ENCODE data around the gene OR56A1.
"Not testable (repeated sequence)": the region's sequence is repeated elsewhere in the genome, so short reads cannot be mapped to it uniquely, and the experiment has no call there.

OR56A1 gene

GRCh38 chr11:6030708-6031405 is at the start of gene OR56A1:
Gene OR56A1 (minus strand): TSS chr11:6030758. CDS start chr11:6027692, 3,066 bp downstream.
- no peak for DNase-seq

GRCh38 chr11:6079463-6079862 is 48.9 kb upstream of the OR56A1 start:
- no peak for DNase-seq

- no peak for DNase-seq
Observed at GRCh38 chr11:6077723-6078122, 47.2 kb upstream of the OR56A1 start.

GRCh38 chr11:6076443-6076842 is 45.9 kb upstream of the OR56A1 start:
- not testable (repeated sequence) for DNase-seq

- DNase-seq = no peak
Observed at GRCh38 chr11:6067502-6067901, 36.9 kb upstream of the OR56A1 start.

- no peak for DNase-seq
Observed at GRCh38 chr11:6062691-6063358, 32.3 kb upstream of the OR56A1 start.

GRCh38 chr11:6061475-6061874 is 30.9 kb upstream of the OR56A1 start:
- no peak for DNase-seq

GRCh38 chr11:6057452-6057851 is 26.9 kb upstream of the OR56A1 start:
- no peak for DNase-seq

- DNase-seq = no peak
Observed at GRCh38 chr11:6055569-6055968, 25.0 kb upstream of the OR56A1 start.

- no peak for DNase-seq
Observed at GRCh38 chr11:6052374-6052773, 21.8 kb upstream of the OR56A1 start.

GRCh38 chr11:6040874-6041273 is 10.3 kb upstream of the OR56A1 start:
- no peak for DNase-seq

GRCh38 chr11:6027501-6027900 is 3.1 kb downstream of the OR56A1 start:
- DNase-seq = no peak

GRCh38 chr11:6025056-6025455 is 5.5 kb downstream of the OR56A1 start:
- DNase-seq = no peak

- no peak for DNase-seq
Observed at GRCh38 chr11:6022956-6023355, 7.6 kb downstream of the OR56A1 start.

- DNase-seq = no peak
Observed at GRCh38 chr11:6013042-6013441, 17.5 kb downstream of the OR56A1 start.

GRCh38 chr11:6012035-6012668 is 18.4 kb downstream of the OR56A1 start:
- DNase-seq = no peak

- DNase-seq = no peak
Observed at GRCh38 chr11:6006846-6007245, 23.7 kb downstream of the OR56A1 start, which contains the start of gene OR56A4. Gene OR56A4 (minus strand): TSS chr11:6006946. CDS start chr11:6002992, 3,954 bp downstream.

GRCh38 chr11:6006395-6006794 is 24.2 kb downstream of the OR56A1 start:
- no peak for DNase-seq

GRCh38 chr11:6002202-6002699 is 28.3 kb downstream of the OR56A1 start:
- no peak for DNase-seq

- DNase-seq = no peak
Observed at GRCh38 chr11:5994791-5995190, 35.8 kb downstream of the OR56A1 start.

GRCh38 chr11:5992604-5993251 is 37.8 kb downstream of the OR56A1 start:
- no peak for DNase-seq

GRCh38 chr11:5992150-5992549 is 38.4 kb downstream of the OR56A1 start:
- DNase-seq = no peak

- no peak for DNase-seq
Observed at GRCh38 chr11:5989203-5989602, 41.4 kb downstream of the OR56A1 start.

Data from NCI-H187 (cell line).